Measurements from ENCODE around the gene POGZ. TPM values are rescaled to one million over a fixed set of nuclear protein-coding genes. Genes with fewer than 3 reads are reported as not detected.
"Not testable (repeated sequence)": the region's sequence is repeated elsewhere in the genome, so short reads cannot be mapped to it uniquely, and the experiment has no call there.

Gene POGZ
- total RNA-seq, 1 donor from 2014 or later = 96.3 TPM

GRCh38 chr1:151455231-151455630, 4.1 kb downstream of the POGZ start:
- Histone ChIP-seq H3K4me1 (peaks cover 20% of the 10 kb centered on the region), H3K27ac (no peak overlapping the region), H3K4me3 (no peak overlapping the region), H3K27me3 (no peaks in the 10 kb centered on the region), H3K36me3 (no peaks in the 10 kb centered on the region), H3K9me3 (no peaks in the 10 kb centered on the region)
- DNase-seq = no peak
- intact Hi-C loops (cut with DNase I) = no loop called here
- TF ChIP-seq CTCF (IDR thresholded peaks at IDR 0.05) = no peak
- no peak for ATAC-seq

- H3K4me3 ChIP-seq = no peak overlapping the region
- peaks cover 22% of the 10 kb centered on the region for H3K4me1 ChIP-seq
- H3K36me3 ChIP-seq = peaks cover 4% of the 10 kb centered on the region
- DNase-seq (no peak), ATAC-seq (no peak)
- no peaks in the 10 kb centered on the region for H3K27me3 ChIP-seq
- intact Hi-C loops (cut with DNase I) = no loop called here
- H3K9me3 ChIP-seq = no peaks in the 10 kb centered on the region
- TF ChIP-seq CTCF (IDR thresholded peaks at IDR 0.05) = no peak
- no peak overlapping the region for H3K27ac ChIP-seq
These were observed 11.6 kb downstream of the POGZ start for GRCh38 chr1:151447696-151448095.

GRCh38 chr1:151444783-151445177, 14.5 kb downstream of the POGZ start:
- Histone ChIP-seq H3K9me3 (no peaks in the 10 kb centered on the region), H3K4me3 (no peak overlapping the region), H3K36me3 (peaks cover 24% of the 10 kb centered on the region), H3K27me3 (no peaks in the 10 kb centered on the region), H3K27ac (no peak overlapping the region), H3K4me1 (peaks cover 22% of the 10 kb centered on the region)
- ATAC-seq (no peak), DNase-seq (no peak)
- TF ChIP-seq CTCF (IDR thresholded peaks at IDR 0.05) = no peak
- intact Hi-C loops (cut with DNase I) = no loop called here

- TF ChIP-seq CTCF (IDR thresholded peaks at IDR 0.05) = peak; percentile 75
- Histone ChIP-seq H3K4me1 (peaks cover 22% of the 10 kb centered on the region), H3K27me3 (no peaks in the 10 kb centered on the region), H3K36me3 (peaks cover 29% of the 10 kb centered on the region), H3K9me3 (no peaks in the 10 kb centered on the region), H3K4me3 (no peak overlapping the region), H3K27ac (no peak overlapping the region)
- DNase-seq = no peak
- ATAC-seq = peak; percentile 96
- intact Hi-C loops (cut with DNase I) = no loop called here
These were observed 15.2 kb downstream of the POGZ start for GRCh38 chr1:151443846-151444782.

GRCh38 chr1:151437396-151437795, 21.9 kb downstream of the POGZ start:
- H3K27ac ChIP-seq, H3K27me3 ChIP-seq, ATAC-seq, DNase-seq, H3K9me3 ChIP-seq, H3K4me3 ChIP-seq: not testable (repeated sequence)
- H3K4me1 ChIP-seq = peaks cover 22% of the 10 kb centered on the region
- intact Hi-C loops (cut with DNase I) = loop anchor here (10.0 kb wide), 1 partner anchor 97 kb away; no protein-coding TSS in a partner anchor
- H3K36me3 ChIP-seq = peaks cover 36% of the 10 kb centered on the region

GRCh38 chr1:151436985-151437384, 22.3 kb downstream of the POGZ start:
- no peak for DNase-seq
- Histone ChIP-seq H3K4me1 (peaks cover 22% of the 10 kb centered on the region), H3K27ac (no peak overlapping the region), H3K36me3 (peaks cover 34% of the 10 kb centered on the region), H3K4me3 (no peak overlapping the region), H3K9me3 (no peaks in the 10 kb centered on the region), H3K27me3 (no peaks in the 10 kb centered on the region)
- TF ChIP-seq CTCF (IDR thresholded peaks at IDR 0.05) = no peak
- intact Hi-C loops (cut with DNase I) = loop anchor here (10.0 kb wide), 1 partner anchor 98 kb away; no protein-coding TSS in a partner anchor
- ATAC-seq = no peak
